RPMI8226 (cell line): ENCODE measurements around the gene GNAZ.

Source experiments
- DNase-seq: peaks from one replicate; pipeline ENCODE4 v3.0.0-alpha.2; 2015

The GNAZ gene

GRCh38 chr22:23159291-23159630 is 88.9 kb downstream of the GNAZ start:
- no peak for DNase-seq

GRCh38 chr22:23161029-23161428 is 90.7 kb downstream of the GNAZ start:
- no peak for DNase-seq

GRCh38 chr22:23161574-23161973 is 91.3 kb downstream of the GNAZ start:
- DNase-seq, result no peak

GRCh38 chr22:23163665-23164064 is 93.3 kb downstream of the GNAZ start:
- DNase-seq, result no peak

- no peak for DNase-seq
These were observed 93.8 kb downstream of the GNAZ start for GRCh38 chr22:23164091-23164490.

GRCh38 chr22:23166042-23166831 is 95.9 kb downstream of the GNAZ start:
- DNase-seq, result no peak

- DNase-seq, result no peak
These were observed 96.7 kb downstream of the GNAZ start for GRCh38 chr22:23166841-23167616.

GRCh38 chr22:23168391-23169042 is 98.2 kb downstream of the GNAZ start:
- DNase-seq, result no peak

- DNase-seq, result no peak
These were observed 98.7 kb downstream of the GNAZ start for GRCh38 chr22:23169043-23169406.
